GM21447 (cell line): Measurements from ENCODE around the gene C8G.

ENCODE experiments used
- ATAC-seq: cut with Tn5 transposase; IDR thresholded peaks from one replicate; pipeline ENCODE4 v1.9.1; 2021; ENCODE audit not compliant: unreplicated experiment

The C8G gene

GRCh38 chr9:136952876-136953770 is 8.1 kb downstream of the C8G start:
- no peak for ATAC-seq

GRCh38 chr9:136953771-136954269 is 8.8 kb downstream of the C8G start:
- ATAC-seq: no peak

GRCh38 chr9:136954270-136955083 is 9.4 kb downstream of the C8G start:
- ATAC-seq: no peak

- no peak for ATAC-seq
These were observed 10.3 kb downstream of the C8G start for GRCh38 chr9:136955202-136955942.

GRCh38 chr9:136955943-136956335 is 10.9 kb downstream of the C8G start:
- ATAC-seq: no peak

GRCh38 chr9:136956604-136957003 is 11.6 kb downstream of the C8G start:
- ATAC-seq: no peak

- ATAC-seq: no peak
These were observed 12.4 kb downstream of the C8G start for GRCh38 chr9:136957461-136957860.

- no peak for ATAC-seq
These were observed 12.9 kb downstream of the C8G start for GRCh38 chr9:136957901-136958300.

- ATAC-seq: no peak
These were observed 13.4 kb downstream of the C8G start for GRCh38 chr9:136958473-136958872.

GRCh38 chr9:136958898-136959850 is 14.1 kb downstream of the C8G start:
- ATAC-seq: no peak

- ATAC-seq: no peak
These were observed 15.3 kb downstream of the C8G start for GRCh38 chr9:136960212-136960937.

GRCh38 chr9:136960938-136961275 is 15.9 kb downstream of the C8G start:
- no peak for ATAC-seq

- no peak for ATAC-seq
These were observed 16.4 kb downstream of the C8G start for GRCh38 chr9:136961279-136962065.

GRCh38 chr9:136962163-136962562 is 17.1 kb downstream of the C8G start:
- no peak for ATAC-seq

- ATAC-seq: no peak
These were observed 17.7 kb downstream of the C8G start for GRCh38 chr9:136962701-136963248.

- ATAC-seq: no peak
These were observed 18.3 kb downstream of the C8G start for GRCh38 chr9:136963341-136963740.

GRCh38 chr9:136963751-136964150 is 18.7 kb downstream of the C8G start:
- no peak for ATAC-seq

- ATAC-seq: no peak
These were observed 19.2 kb downstream of the C8G start for GRCh38 chr9:136964171-136964689.
